ENCODE measurements around the gene GHDC. TPM values are rescaled to one million over a fixed set of nuclear protein-coding genes. Genes with fewer than 3 reads are reported as not detected.

The GHDC gene
- total RNA-seq, 1 experiment from 2014 or later: 8.5 TPM

DNA sequence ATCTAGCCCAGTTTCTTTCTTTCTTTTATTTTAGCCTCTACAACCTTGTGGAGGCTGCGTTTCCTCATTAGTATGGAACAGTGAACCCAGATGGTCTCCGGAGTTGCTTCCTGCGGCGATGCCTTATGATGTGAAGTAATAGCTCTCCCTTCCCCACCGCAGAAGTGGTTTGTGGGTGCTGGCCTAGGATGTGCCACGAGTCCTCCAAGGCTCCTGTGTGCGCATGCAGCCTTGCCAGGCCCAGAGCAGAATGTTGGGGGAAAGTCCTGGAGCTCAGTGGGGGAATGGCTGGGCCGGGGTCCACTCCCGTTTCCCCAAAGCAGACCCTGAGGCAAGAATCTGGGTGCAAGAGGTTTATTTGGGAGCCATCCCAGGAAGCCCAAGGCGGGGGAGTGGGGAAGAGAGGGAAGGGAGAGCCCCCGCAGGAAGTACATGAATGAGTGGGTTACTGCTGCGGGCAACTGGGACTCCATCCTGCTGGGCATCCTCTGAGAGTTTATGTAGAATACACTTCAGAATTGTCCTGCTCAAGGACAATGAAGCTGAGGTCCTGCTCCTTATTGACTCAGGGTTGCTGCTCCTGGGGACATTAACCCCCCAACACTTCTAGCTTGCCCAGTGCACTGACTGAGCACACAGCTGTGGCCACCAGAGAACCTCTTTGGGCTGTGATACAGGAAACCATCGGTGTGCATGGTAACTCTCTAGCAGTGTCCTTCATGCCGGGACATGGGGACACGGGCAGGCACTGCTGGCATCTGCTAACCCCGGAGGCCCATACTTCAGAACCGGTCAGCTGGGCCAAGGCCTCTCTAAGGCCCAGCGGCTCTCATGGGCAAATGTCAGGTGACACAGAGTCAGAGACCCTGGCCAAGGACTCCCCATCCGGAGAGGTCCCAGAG lies 5.3 kb downstream of the GHDC start:
- H3K27ac Mint-ChIP-seq: peak overlapping the region in 2 of 3 experiments; percentile 35 to 54; a peak in 3 of 7 replicates

More for the DNA sequence above, 5.3 kb downstream of the GHDC start:
- H2BK12ac ChIP-seq (ENCODE audit: insufficient read length, low read depth, low read length): no peak overlapping the region
- no peak overlapping the region for H2AFZ ChIP-seq (ENCODE audit: low read length)
- no peak overlapping the region for H4K5ac ChIP-seq (ENCODE audit: insufficient read length, low read depth, low read length)
- no peak overlapping the region for H3K23ac ChIP-seq (ENCODE audit: insufficient read length, low read depth, low read length)
- H4K20me1 ChIP-seq (ENCODE audit: control insufficient read depth, insufficient read depth, insufficient read length): no peaks in the 10 kb centered on the region
- no peak overlapping the region for H2BK120ac ChIP-seq (ENCODE audit: low read depth, low read length, poor library complexity, severe bottlenecking)
- no peak overlapping the region for H2BK20ac ChIP-seq (ENCODE audit: low read depth, low read length, poor library complexity, severe bottlenecking)
- no peak overlapping the region for H3K4me2 ChIP-seq (ENCODE audit: insufficient read depth, insufficient read length, low read length)
- H4K91ac ChIP-seq (ENCODE audit: insufficient read length, low read depth, low read length): no peak overlapping the region
- H3K79me1 ChIP-seq (ENCODE audit: insufficient read depth, low read depth, low read length, poor library complexity, severe bottlenecking): no peaks in the 10 kb centered on the region
- Mint-ChIP-seq H3K4me1 (peaks cover 11 to 41% of the 10 kb centered on the region in 2 experiments; a peak in 3 of 4 replicates), H3K36me3 (ENCODE audit: insufficient read depth in 1 of 3, low read depth in 3 of 3) (no peaks in the 10 kb centered on the region), H3K4me3 (no peak overlapping the region), H3K9me3 (no peaks in the 10 kb centered on the region), H3K27me3 (ENCODE audit: low read depth) (peaks cover 22% of the 10 kb centered on the region)
- no CpG with 5 or more reads among the region's 19 CpGs for WGBS (ENCODE audit: extremely low coverage, insufficient read length, low lambda C conversion rate)
- H3T11ph ChIP-seq (ENCODE audit: low read length): no peak overlapping the region
- no peak overlapping the region for H3K9ac ChIP-seq (ENCODE audit: extremely low read depth, insufficient read length, low read length)
- H3K9me3 ChIP-seq (ENCODE audit: control insufficient read depth, low read depth, low read length): no peaks in the 10 kb centered on the region
- no peak overlapping the region for H3K18ac ChIP-seq (ENCODE audit: insufficient read length, low read depth, low read length)
- no peaks in the 10 kb centered on the region for H3K79me2 ChIP-seq (ENCODE audit: insufficient read depth, low read length)
- H3K27me3 ChIP-seq (ENCODE audit: insufficient read depth, low read length): peaks cover 2% of the 10 kb centered on the region; the same call in 1 of the 2 replicates
- no peak overlapping the region for H4K8ac ChIP-seq (replicated peaks; ENCODE audit: insufficient read length, low read depth, low read length)
- H3K23me2 ChIP-seq (ENCODE audit: insufficient read length, low read depth, low read length, poor library complexity, severe bottlenecking): peaks cover 4% of the 10 kb centered on the region
- H3K4me1 ChIP-seq (ENCODE audit: insufficient read depth, low read length): no peaks in the 10 kb centered on the region
- H2BK5ac ChIP-seq (ENCODE audit: insufficient read length, low read length): no peak overlapping the region
- H3K27ac ChIP-seq (ENCODE audit: insufficient read length, low read depth, low read length): no peak overlapping the region
- no peak overlapping the region for H3K4ac ChIP-seq (ENCODE audit: low read depth, low read length)
- no peak overlapping the region for H3K14ac ChIP-seq (ENCODE audit: insufficient read depth, low read length)
- no peak overlapping the region for H3K56ac ChIP-seq (ENCODE audit: insufficient read length, low read depth, low read length)
- DNase-seq: no peak
- no peak overlapping the region for H2AK5ac ChIP-seq (ENCODE audit: insufficient read length, low read length)
- no peak for TF ChIP-seq CTCF (conservative IDR thresholded peaks at IDR 0.05)
- no peak overlapping the region for H2BK15ac ChIP-seq (ENCODE audit: low read depth, low read length)
